ENCODE data around the gene RINL. TPM values are rescaled to one million over a fixed set of nuclear protein-coding genes. Genes with fewer than 3 reads are reported as not detected.
A peak's percentile ranks its signal among the peaks of the same experiment; 100 is the strongest.

Gene RINL
- total RNA-seq, 2 experiments from 2014 or later = 58.9 to 63.5 TPM

GRCh38 chr19:38915329-38916321 is 37.5 kb upstream of the RINL start:
- no peaks in the 10 kb centered on the region for H3K36me3 Mint-ChIP-seq (ENCODE audit: low read depth)
- no peak overlapping the region for H3K27ac Mint-ChIP-seq
- ChIA-PET POLR2A (interaction anchor here (1.8 kb wide), 1 partner anchor 15 kb away, joined by 6 read pairs; the partner anchor contains the start of genes MRPS12 and SARS2), CTCF (interaction anchor here (1.6 kb wide), 1 partner anchor 15 kb away, joined by 6 read pairs; the partner anchor contains the start of genes MRPS12 and SARS2)
- no peaks in the 10 kb centered on the region for H3K27me3 Mint-ChIP-seq (ENCODE audit: low read depth)
- DNase-seq = no peak
- H3K4me3 Mint-ChIP-seq = no peak overlapping the region
- H3K4me1 Mint-ChIP-seq (ENCODE audit: low read depth) = peaks cover 6% of the 10 kb centered on the region
- no peak for ATAC-seq
- no peaks in the 10 kb centered on the region for H3K9me3 Mint-ChIP-seq (ENCODE audit: insufficient read depth)

GRCh38 chr19:38913958-38914357 is 35.9 kb upstream of the RINL start:
- no peaks in the 10 kb centered on the region for H3K9me3 Mint-ChIP-seq (ENCODE audit: insufficient read depth)
- no peak for DNase-seq
- CTCF ChIA-PET = interaction anchor here (1.7 to 2.0 kb wide), 2 partner anchors 17 to 19 kb away, joined by 4 to 6 read pairs; partner anchors contain the start of genes MRPS12 and SARS2
- no peak for ATAC-seq
- POLR2A ChIA-PET = interaction anchor here (1.5 kb wide), 1 partner anchor 14 kb away, joined by 5 read pairs; the partner anchor contains the start of genes NFKBIB and SIRT2
- no peaks in the 10 kb centered on the region for H3K27me3 Mint-ChIP-seq (ENCODE audit: low read depth)
- no peaks in the 10 kb centered on the region for H3K36me3 Mint-ChIP-seq (ENCODE audit: low read depth)
- H3K4me1 Mint-ChIP-seq (ENCODE audit: low read depth) = peaks cover 9% of the 10 kb centered on the region
- peak overlapping the region; percentile 22 for H3K27ac Mint-ChIP-seq
- H3K4me3 Mint-ChIP-seq = no peak overlapping the region

GRCh38 chr19:38912600-38913514 is 34.8 kb upstream of the RINL start:
- Mint-ChIP-seq H3K27ac (peak overlapping the region; percentile 61), H3K27me3 (ENCODE audit: low read depth) (no peaks in the 10 kb centered on the region), H3K4me1 (ENCODE audit: low read depth) (peaks cover 15% of the 10 kb centered on the region), H3K36me3 (ENCODE audit: low read depth) (peaks cover 7% of the 10 kb centered on the region), H3K9me3 (ENCODE audit: insufficient read depth) (no peaks in the 10 kb centered on the region), H3K4me3 (no peak overlapping the region)
- POLR2A ChIA-PET = interaction anchor here (1.5 kb wide), 1 partner anchor 13 kb away, joined by 5 read pairs; the partner anchor contains the start of genes NFKBIB and SIRT2
- DNase-seq = no peak
- CTCF ChIA-PET = interaction anchor here (1.7 to 2.0 kb wide), 2 partner anchors 18 to 21 kb away, joined by 4 to 6 read pairs; partner anchors contain the start of genes MRPS12 and SARS2
- no peak for ATAC-seq

DNA sequence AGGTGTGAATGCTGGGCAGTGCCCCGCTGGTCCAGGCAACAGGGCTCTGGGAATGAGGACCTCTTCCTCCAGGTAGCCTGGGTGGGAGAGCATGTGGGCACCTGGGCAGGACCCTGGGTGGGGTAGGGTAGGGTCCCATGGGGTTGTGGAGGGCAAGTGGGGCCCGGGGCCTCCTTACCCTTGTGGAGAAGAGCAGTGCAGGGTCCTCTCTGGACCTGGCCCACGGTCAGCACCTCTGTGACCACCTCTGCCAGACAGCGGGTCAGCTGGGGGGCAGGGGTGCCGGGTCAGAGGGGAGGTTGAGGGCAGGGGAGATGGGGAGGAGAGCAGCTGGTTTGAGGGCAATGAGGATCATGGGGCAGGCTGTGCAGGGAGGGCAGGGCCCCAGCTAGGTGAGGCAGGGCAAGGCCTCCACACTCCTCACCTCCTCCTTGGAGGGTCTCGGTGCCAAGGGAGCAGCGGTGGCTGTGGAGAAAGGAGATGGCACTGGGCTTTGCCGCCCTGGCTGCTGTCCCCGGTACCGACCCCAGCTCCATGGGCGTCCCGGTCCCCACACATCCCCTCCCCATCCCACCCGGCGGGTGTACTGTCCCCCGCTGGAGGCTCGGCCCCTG is 33.4 kb upstream of the RINL start:
- DNase-seq (no peak), ATAC-seq (no peak)
- H3K4me3 Mint-ChIP-seq = no peak overlapping the region
- no peaks in the 10 kb centered on the region for H3K27me3 Mint-ChIP-seq (ENCODE audit: low read depth)
- no peaks in the 10 kb centered on the region for H3K9me3 Mint-ChIP-seq (ENCODE audit: insufficient read depth)
- no peak overlapping the region for H3K27ac Mint-ChIP-seq
- H3K36me3 Mint-ChIP-seq (ENCODE audit: low read depth) = peaks cover 21% of the 10 kb centered on the region
- ChIA-PET POLR2A (no interaction called here), CTCF (no interaction called here)
- peaks cover 18% of the 10 kb centered on the region for H3K4me1 Mint-ChIP-seq (ENCODE audit: low read depth)

- POLR2A ChIA-PET = no interaction called here
- DNase-seq (no peak), ATAC-seq (no peak)
- Mint-ChIP-seq H3K4me1 (ENCODE audit: low read depth) (peaks cover 18% of the 10 kb centered on the region), H3K27me3 (ENCODE audit: low read depth) (no peaks in the 10 kb centered on the region), H3K27ac (no peak overlapping the region), H3K36me3 (ENCODE audit: low read depth) (peaks cover 21% of the 10 kb centered on the region), H3K9me3 (ENCODE audit: insufficient read depth) (no peaks in the 10 kb centered on the region), H3K4me3 (no peak overlapping the region)
- CTCF ChIA-PET = no interaction called here
Measured at GRCh38 chr19:38910488-38910887, 32.4 kb upstream of the RINL start.

DNA sequence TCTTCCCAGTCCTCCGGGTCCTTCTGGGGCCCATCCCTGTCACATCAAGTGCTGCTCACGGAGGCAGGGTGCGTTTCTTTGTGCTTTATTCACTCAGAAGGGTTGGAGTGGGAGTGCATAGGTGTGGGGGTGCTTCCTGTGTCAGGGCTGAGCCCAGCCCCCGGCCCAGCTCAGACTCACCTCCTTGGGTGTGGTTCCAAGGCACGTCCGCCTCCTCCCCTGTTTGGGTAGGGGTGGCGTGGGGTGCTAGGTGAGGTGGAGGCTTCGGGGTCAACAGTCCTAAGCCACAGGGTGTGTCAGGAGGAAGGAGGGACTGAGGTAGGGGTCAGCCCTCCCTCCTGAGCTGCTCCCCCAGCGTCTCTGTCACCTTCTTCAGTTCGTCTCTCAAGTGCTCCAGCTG is 30.8 kb upstream of the RINL start:
- ChIA-PET POLR2A (interaction anchor here (0.9 kb wide), 1 partner anchor 9 kb away, joined by 4 read pairs; no protein-coding TSS in a partner anchor), CTCF (interaction anchor here (1.5 kb wide), 1 partner anchor 21 kb away, joined by 4 read pairs; the partner anchor contains the start of genes MRPS12 and SARS2)
- no peaks in the 10 kb centered on the region for H3K27me3 Mint-ChIP-seq (ENCODE audit: low read depth)
- ATAC-seq = no peak
- no peak for DNase-seq
- H3K36me3 Mint-ChIP-seq (ENCODE audit: low read depth) = peaks cover 34% of the 10 kb centered on the region
- H3K4me3 Mint-ChIP-seq = no peak overlapping the region
- peak overlapping the region; percentile 61 for H3K27ac Mint-ChIP-seq
- peaks cover 26% of the 10 kb centered on the region for H3K4me1 Mint-ChIP-seq (ENCODE audit: low read depth)
- no peaks in the 10 kb centered on the region for H3K9me3 Mint-ChIP-seq (ENCODE audit: insufficient read depth)

DNA sequence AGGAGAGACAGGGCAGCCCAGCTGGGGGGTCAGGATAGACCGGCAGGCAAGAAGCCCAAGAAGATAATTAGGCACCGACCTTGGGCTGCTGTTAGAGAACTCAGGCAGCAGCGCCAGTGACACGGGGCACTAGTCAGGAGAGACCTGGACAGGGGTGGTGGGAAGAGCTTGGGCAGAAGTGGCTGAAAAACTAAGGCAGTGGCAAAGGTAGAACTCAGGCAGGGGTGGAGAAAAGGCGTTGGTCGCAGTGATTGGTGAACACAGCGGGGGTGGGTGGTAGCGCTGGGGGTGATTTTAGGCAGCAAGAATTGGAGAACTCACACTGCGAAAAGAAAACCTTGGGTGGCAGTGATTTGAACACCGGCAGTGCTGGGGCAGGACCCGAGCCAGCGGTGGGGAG is 29.6 kb upstream of the RINL start:
- Mint-ChIP-seq H3K27me3 (ENCODE audit: low read depth) (no peaks in the 10 kb centered on the region), H3K4me3 (no peak overlapping the region), H3K36me3 (ENCODE audit: low read depth) (peaks cover 38% of the 10 kb centered on the region), H3K4me1 (ENCODE audit: low read depth) (peaks cover 23% of the 10 kb centered on the region), H3K9me3 (ENCODE audit: insufficient read depth) (no peaks in the 10 kb centered on the region), H3K27ac (no peak overlapping the region)
- CTCF ChIA-PET = no interaction called here
- no peak for ATAC-seq
- POLR2A ChIA-PET = no interaction called here
- DNase-seq = no peak

GRCh38 chr19:38907227-38907626 is 29.2 kb upstream of the RINL start:
- ATAC-seq = no peak
- Mint-ChIP-seq H3K4me3 (no peak overlapping the region), H3K36me3 (ENCODE audit: low read depth) (peaks cover 39% of the 10 kb centered on the region), H3K27me3 (ENCODE audit: low read depth) (no peaks in the 10 kb centered on the region), H3K27ac (no peak overlapping the region), H3K4me1 (ENCODE audit: low read depth) (peaks cover 22% of the 10 kb centered on the region), H3K9me3 (ENCODE audit: insufficient read depth) (no peaks in the 10 kb centered on the region)
- DNase-seq = no peak
- ChIA-PET CTCF (interaction anchor here (2.4 kb wide), 1 partner anchor 23 kb away, joined by 6 read pairs; the partner anchor contains the start of genes MRPS12 and SARS2), POLR2A (no interaction called here)

DNA sequence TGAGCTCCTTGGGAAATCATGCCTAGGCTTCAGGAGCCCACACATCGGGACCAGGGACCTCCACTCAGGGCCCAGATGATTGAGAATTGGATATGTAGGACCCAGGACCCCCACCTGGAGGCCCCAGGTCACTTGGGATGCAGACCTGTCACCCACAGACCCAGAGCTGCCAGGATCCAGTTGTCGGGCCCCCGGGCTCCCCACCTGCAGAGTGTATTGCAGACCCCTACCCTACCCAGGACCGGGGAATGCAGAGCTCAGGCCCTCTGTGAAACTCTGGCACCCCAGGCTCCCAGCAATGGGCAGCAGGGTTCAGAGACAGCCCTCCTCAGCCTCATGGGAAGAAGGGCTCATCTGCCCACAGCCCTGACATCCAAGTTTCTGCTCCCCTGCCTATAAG is 27.5 kb upstream of the RINL start:
- DNase-seq (no peak), ATAC-seq (no peak)
- H3K36me3 Mint-ChIP-seq (ENCODE audit: low read depth) = peaks cover 45% of the 10 kb centered on the region
- ChIA-PET POLR2A (no interaction called here), CTCF (interaction anchor here (2.4 kb wide), 1 partner anchor 24 kb away, joined by 6 read pairs; the partner anchor contains the start of genes MRPS12 and SARS2)
- H3K4me3 Mint-ChIP-seq = no peak overlapping the region
- no peaks in the 10 kb centered on the region for H3K9me3 Mint-ChIP-seq (ENCODE audit: insufficient read depth)
- H3K4me1 Mint-ChIP-seq (ENCODE audit: low read depth) = peaks cover 32% of the 10 kb centered on the region
- H3K27ac Mint-ChIP-seq = no peak overlapping the region
- H3K27me3 Mint-ChIP-seq (ENCODE audit: low read depth) = no peaks in the 10 kb centered on the region

DNA sequence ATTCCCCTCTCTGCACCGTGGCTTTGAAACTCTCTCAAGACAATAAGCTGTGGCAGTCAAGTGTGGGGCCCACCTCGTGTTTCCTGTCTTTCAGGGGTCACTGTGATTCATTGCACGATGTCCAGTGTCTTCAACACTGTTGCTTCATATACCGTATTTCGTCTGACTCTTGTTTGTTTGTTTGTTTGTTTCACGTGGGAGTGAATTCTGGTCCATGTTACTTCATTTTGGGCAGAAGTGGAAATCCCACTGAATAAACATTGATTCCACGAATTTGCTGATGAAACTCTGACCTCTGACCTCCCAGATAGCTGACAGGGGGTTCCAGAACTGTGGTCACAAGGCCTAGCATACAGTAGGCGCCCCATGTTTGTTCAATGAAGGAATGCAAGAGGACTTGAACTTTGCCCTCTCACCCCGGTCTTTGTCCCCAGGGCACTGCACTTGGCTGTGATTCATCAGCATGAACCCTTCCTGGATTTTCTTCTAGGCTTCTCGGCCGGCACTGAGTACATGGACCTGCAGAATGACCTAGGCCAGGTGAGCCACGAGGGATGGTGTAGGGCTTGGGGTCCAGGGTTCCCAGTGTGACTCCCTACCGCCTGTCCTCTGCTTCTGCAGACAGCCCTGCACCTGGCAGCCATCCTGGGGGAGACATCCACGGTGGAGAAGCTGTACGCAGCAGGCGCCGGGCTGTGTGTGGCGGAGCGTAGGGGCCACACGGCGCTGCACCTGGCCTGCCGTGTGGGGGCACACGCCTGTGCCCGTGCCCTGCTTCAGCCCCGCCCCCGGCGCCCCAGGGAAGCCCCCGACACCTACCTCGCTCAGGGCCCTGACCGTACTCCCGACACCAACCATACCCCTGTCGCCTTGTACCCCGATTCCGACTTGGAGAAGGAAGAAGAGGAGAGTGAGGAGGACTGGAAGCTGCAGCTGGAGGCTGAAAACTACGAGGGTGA is 26.8 kb upstream of the RINL start:
- Mint-ChIP-seq H3K27ac (no peak overlapping the region), H3K36me3 (ENCODE audit: low read depth) (peaks cover 45% of the 10 kb centered on the region), H3K4me1 (ENCODE audit: low read depth) (peaks cover 35% of the 10 kb centered on the region), H3K27me3 (ENCODE audit: low read depth) (no peaks in the 10 kb centered on the region), H3K4me3 (no peak overlapping the region), H3K9me3 (ENCODE audit: insufficient read depth) (no peaks in the 10 kb centered on the region)
- DNase-seq = no peak
- ATAC-seq = no peak
- ChIA-PET CTCF (interaction anchor here (2.4 kb wide), 1 partner anchor 25 kb away, joined by 6 read pairs; the partner anchor contains the start of genes MRPS12 and SARS2), POLR2A (no interaction called here)
